ENCODE data around the gene MAVS. TPM values are rescaled to one million over a fixed set of nuclear protein-coding genes. Genes with fewer than 3 reads are reported as not detected.
A peak's percentile ranks its signal among the peaks of the same experiment; 100 is the strongest.

Gene MAVS
- total and polyA plus RNA-seq, 12 donors: 17.5 to 48.7 (median 44.2) TPM

- intact Hi-C loops (cut with DNase I): loop anchor here in 7 of 10 donors (2.0 to 5.0 kb wide), 4 partner anchors 25 to 40 kb away; partner anchors contain the start of genes CENPB (in 5 of the 7), MAVS (in 1 of the 7) and SPEF1 (in 1 of the 7)
- no peak for ATAC-seq
- DNase-seq: no peak
- 94 to 97% methylated on average over 14 of the region's 14 CpGs for WGBS, 2 donors
- TF ChIP-seq CTCF (IDR thresholded peaks at IDR 0.05): no peak
- Histone ChIP-seq H3K36me3 (peaks cover 0 to 50% (median 13%) of the 10 kb centered on the region in 9 donors), H3K9me3 (no peaks in the 10 kb centered on the region), H3K27me3 (no peaks in the 10 kb centered on the region), H3K27ac (peak overlapping the region in 2 of 10 donors; percentile 98 to 99), H3K4me1 (peaks cover 3 to 50% (median 35%) of the 10 kb centered on the region in 9 donors), H3K4me3 (no peak overlapping the region)
Observed at GRCh38 chr20:3821996-3822395, 24.6 kb upstream of the MAVS start.

DNA sequence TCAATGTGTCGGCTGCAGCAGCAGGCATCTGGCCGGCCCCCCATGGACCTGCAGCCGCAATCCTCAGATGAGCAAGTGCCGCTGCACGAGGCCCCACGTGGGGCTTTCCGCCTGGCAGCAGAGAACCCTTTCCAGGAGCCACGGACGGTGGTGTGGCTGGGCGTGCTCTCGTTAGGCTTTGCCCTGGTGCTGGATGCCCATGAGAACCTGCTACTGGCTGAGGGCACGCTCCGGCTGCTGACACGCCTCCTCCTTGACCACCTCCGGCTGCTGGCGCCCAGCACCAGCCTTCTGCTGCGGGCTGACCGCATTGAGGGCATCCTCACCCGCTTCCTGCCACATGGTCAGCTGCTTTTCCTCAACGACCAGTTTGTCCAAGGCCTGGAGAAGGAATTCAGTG lies 22.8 kb upstream of the MAVS start:
- Histone ChIP-seq H3K9me3 (no peaks in the 10 kb centered on the region), H3K27ac (no peak overlapping the region), H3K4me3 (no peak overlapping the region), H3K4me1 (peaks cover 3 to 38% (median 21%) of the 10 kb centered on the region in 9 donors), H3K36me3 (peaks cover 0 to 65% (median 13%) of the 10 kb centered on the region in 9 donors), H3K27me3 (no peaks in the 10 kb centered on the region)
- no peak for DNase-seq
- 91 to 94% methylated on average over 20 of the region's 20 CpGs for WGBS, 2 donors
- intact Hi-C loops (cut with DNase I): loop anchor here in 3 of 10 donors (5.0 kb wide), 2 partner anchors 37 to 42 kb away; partner anchors contain the start of genes CENPB (in 2 of the 3) and SPEF1 (in 1 of the 3)
- no peak for ATAC-seq
- no peak for TF ChIP-seq CTCF (IDR thresholded peaks at IDR 0.05)

- DNase-seq (no peak), ATAC-seq (no peak)
- Histone ChIP-seq H3K27ac (no peak overlapping the region), H3K36me3 (peaks cover 0 to 73% (median 13%) of the 10 kb centered on the region in 9 donors), H3K27me3 (no peaks in the 10 kb centered on the region), H3K4me1 (peaks cover 3 to 27% (median 14%) of the 10 kb centered on the region in 9 donors), H3K9me3 (no peaks in the 10 kb centered on the region), H3K4me3 (no peak overlapping the region)
- no peak for TF ChIP-seq CTCF (IDR thresholded peaks at IDR 0.05)
- 80 to 85% methylated on average over 7 of the region's 7 CpGs for WGBS, 2 donors
- intact Hi-C loops (cut with DNase I): no loop called here
Observed at GRCh38 chr20:3825526-3825925, 21.1 kb upstream of the MAVS start.

DNA sequence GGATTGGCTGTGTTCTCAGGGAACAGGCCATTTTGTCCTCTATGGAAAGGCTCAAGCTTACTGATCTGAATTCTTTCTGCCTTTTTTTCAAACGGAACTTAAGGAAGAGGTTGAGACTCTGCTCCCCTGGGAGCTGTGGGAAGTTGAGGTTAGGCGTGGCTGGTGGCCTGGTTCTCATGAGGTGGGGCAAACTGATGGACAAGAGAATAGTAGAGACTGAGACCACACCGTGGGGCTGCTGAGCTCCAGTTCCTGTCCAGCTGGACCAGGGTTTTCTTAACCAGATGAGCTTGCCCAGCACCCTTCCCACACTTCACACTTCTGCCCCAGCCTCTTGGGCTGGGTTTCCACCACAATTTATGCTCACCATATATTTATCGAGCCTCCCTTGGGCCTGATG lies 20.2 kb upstream of the MAVS start:
- WGBS, 2 donors: 54 to 69% methylated on average over 4 of the region's 4 CpGs
- peak overlapping the region in 1 of 10 donors; percentile 31 for H3K27ac ChIP-seq
- no peak for TF ChIP-seq CTCF (IDR thresholded peaks at IDR 0.05)
- ATAC-seq (no peak), DNase-seq (peak in 1 of 2 donors; percentile 28)
- peaks cover 0 to 73% (median 13%) of the 10 kb centered on the region in 9 donors for H3K36me3 ChIP-seq
- H3K4me3 ChIP-seq: no peak overlapping the region
- intact Hi-C loops (cut with DNase I): no loop called here
- H3K27me3 ChIP-seq: no peaks in the 10 kb centered on the region
- peaks cover under 1 to 22% (median 9%) of the 10 kb centered on the region in 9 donors for H3K4me1 ChIP-seq
- H3K9me3 ChIP-seq: no peaks in the 10 kb centered on the region
